HTR-8/SVneo (cell line): ENCODE measurements around the gene UPB1.

ENCODE experiments used
- DNase-seq: peaks from one replicate; pipeline ENCODE4 v3.0.0; 2011; ENCODE audit warnings: low spot score, mixed read lengths; ENCODE audit not compliant: insufficient read length
- FAIRE-seq: peaks from 2 replicates; lab custom pipeline; 2011; peaks lifted over from hg19 to GRCh38; lab: Jason Lieb, UNC

UPB1 gene

DNA sequence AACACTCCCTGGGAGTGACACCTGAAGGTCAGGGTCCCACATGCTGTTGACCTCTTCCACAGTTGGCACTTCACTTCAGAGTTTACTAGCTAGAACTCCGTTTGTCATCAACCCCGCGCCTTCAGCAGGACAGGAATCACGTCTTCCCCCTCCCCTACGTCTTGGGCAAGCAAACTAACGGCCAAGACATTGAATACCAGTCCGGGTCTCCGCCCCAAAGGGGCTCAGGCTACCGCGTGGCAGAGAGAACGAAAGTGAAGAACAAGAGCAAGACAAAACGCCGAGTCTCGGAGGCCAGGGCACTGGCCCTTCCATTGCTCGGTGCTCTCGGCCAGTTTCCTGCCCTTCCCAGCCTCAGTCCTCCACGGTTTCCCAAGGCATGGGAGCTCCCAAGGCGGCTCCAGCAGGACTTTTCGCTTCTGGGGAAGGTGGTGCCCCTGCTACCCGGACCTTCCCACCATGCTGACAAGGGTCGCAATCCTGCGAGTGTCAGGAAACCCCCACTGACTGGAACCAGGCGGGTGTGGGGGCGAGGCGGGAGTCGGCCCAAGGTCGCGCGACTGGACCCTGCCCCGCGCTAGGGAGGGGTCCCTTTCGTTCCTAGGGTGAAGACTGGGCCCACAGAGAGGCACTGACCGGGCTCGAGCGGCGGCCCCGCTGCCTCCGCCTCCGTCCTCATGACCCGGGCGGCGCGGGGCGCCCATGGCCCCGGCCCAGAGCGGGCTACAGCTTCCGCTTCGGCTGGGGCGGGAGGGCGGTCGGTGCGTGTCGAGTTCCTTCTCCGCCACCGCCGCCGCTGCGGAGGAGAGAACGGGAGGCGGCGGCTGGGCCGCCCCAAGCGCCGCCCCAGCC, 59.4 kb downstream of the UPB1 start, which contains the start of gene GUCD1:
TSS of gene GUCD1 (minus strand) at position 826 of the 852 bp plus-strand sequence. CDS start at position 679, 147 bp downstream.
- FAIRE-seq (no peak), DNase-seq (no peak)

DNA sequence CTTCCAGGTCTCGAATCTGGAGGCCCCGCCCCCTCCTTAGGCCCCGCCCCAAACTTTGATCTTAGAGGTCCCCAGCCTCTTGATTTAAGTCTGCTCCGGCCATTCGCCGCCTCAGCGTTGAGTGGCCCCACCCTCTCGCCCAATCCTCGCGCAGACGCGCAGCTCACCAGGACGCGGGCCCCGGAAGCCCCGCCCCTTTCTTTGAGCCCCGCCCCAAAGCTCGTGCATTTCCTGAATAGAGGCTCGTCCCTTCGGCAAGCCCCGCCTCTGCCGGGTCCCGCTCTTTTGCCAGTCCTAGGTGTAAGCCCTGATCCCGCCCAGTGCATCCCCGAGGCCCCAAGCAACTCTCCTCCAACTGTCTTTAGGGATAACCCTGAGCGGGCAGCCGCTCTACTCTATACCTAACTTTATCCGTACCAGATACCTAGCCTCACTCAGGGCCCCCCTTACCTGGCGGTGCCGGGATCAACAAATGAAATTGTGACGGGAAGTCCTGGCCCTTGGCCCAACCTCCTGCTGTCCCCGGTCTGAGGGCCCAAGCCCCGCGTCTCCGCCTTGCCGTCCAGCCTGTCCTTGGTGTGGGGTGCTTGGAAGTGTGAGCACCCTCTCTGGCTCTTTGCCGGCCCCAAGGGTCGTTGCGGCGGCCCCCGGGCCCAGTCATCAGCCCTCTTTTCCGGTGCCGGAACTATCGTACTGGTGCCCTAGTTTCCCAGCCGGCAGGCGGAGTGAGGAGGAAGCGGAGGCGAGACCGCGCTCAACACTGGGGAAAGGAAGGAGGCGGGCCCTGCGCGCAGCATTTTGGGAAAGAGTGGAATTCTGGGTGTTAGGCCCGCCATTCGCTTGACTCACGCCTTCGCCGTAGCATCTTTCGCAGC, 60.3 kb downstream of the UPB1 start, which contains the start of gene SNRPD3:
TSS of gene SNRPD3 (plus strand) at position 835 of the 875 bp plus-strand sequence. CDS start 1,676 bp downstream, outside the sequence.
- DNase-seq, result peak; percentile 96
- no peak for FAIRE-seq

DNA sequence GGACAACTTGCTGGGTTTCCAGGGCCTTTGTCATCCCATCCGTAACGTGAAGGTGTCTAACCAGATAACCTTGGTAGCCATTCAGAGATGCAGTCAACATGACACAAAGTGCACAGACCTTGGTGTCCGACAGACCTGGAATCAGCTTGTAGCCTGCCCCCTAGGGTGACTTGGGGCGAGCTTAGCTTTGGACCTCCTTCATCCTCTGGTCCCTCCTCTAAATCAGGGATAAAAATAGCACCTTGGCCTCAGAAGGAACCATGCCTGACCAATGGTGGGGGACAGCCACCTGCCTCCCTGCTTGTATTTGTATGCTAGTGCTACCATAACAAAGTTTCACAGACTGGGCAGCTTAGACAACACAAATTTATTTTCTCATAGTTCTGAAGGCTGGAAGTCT, 64.3 kb downstream of the UPB1 start:
- DNase-seq, result no peak
- no peak for FAIRE-seq

DNA sequence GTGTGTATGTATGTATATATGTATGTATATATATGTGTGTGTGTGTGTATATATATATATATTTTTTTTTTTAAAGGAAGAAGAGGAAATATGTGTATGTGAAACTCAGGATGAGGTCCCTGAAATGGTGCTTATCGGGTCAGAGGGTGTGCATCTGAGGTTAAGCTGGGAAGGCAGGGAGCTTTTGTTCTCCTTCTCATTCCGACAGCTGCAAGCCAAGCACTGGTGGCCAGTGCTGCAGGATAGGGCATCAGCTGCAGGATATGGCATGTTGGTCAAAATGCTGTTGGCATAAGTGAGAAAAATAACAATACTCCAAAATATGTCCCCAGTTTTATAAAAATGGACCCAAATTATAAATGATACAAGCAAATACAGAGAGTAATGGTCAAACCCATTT, 68.1 kb downstream of the UPB1 start:
- DNase-seq (no peak), FAIRE-seq (no peak)

DNA sequence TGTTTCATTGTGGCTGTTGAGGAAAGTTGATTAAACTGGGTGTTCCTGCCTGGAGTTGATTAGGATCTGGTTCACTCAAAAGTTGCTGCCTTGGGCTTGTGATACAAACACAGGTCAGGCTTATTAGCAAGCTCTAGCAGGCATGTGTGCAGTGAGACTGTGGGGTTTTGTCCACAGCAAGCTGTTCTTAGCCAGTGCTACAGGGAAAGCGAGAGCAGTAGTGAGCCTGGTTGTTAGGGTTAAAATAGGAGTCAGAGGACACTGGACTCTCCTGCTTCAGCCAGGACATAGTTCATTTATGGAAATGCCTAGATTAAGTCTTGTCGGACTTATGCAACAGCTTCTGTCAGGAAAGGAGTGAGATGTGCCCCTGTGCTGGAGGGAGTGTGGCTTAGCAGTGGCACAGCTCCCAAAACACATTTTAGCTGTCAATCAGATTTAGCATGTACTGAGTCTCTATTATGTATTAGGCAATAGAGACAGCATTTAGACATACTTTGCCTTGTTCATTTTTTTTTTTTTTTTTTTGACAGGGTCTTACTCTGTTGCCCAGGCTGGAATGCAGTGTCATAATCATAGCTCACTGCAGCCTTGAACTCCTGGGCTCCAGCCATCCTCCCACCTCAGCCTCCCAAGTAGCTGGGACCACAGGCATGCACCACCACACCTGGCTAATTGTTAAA, 69.4 kb downstream of the UPB1 start:
- FAIRE-seq (no peak), DNase-seq (no peak)

DNA sequence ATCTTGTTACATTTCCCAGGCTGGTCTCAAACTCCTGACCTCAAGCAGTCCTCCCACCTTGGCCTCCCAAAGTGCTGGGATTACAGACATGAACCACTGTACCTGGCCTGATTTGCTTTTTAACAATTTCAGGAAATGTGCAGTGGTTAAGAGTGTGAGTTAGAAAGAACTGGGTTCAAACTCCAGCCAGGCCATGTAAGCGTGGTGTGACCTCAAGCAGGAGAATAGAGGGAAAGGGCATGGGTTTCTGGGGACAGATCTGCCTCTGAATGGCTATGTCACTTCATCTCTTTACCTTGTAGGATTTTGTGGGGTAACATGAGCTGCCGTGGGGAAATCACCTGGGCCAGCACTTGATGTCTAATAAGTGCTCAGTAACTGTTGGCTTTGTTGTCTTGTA, 69.9 kb downstream of the UPB1 start:
- FAIRE-seq (no peak), DNase-seq (no peak)

DNA sequence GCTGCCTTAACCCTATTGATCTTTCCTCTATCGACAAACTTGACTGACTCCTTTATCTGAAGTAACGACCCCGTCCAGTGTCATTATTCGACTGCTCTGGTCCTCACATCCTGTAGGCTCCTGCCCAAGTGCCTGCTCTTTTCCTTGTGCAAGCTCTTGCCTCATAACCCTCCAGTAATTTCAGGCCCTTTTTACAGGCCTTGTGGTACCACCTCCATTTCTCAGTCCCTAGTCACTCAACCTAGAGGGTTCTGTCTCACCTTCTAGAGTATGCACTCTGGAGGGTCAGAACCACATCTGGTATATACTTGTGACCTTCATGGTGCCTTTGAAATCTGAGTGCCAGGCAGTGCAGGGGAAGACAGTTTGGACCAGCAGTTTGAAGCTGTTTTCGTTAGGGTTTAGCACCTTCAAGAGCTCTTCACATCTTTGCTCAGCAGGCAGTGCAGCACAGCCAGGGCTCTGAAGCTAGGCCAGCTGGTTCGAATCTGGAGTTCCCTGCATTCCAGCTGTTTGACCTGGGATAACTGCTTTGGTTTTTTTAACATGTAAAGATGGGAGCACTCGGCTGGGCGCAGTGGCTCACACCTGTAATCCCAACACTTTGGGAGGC, 71.9 kb downstream of the UPB1 start:
- DNase-seq, result no peak
- FAIRE-seq, result no peak

DNA sequence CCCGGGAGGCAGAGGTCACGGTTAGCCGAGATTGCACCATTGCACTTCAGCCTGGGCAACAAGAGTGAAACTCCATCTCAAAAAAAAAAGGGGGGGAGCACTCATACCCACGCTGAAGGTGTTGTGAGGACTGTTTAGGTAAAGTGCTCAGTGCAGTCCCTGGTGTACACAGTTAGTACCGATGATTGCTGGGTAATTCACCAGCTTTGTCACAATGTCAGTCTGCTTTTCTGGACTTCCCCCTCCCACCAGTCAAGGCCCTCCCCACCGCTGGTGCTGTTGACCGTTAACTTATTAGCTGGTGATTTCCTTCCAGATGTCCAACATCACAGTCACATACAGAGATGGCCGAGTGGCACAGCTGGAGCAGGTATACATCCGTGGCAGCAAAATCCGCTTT, 72.5 kb downstream of the UPB1 start:
- DNase-seq (no peak), FAIRE-seq (no peak)

DNA sequence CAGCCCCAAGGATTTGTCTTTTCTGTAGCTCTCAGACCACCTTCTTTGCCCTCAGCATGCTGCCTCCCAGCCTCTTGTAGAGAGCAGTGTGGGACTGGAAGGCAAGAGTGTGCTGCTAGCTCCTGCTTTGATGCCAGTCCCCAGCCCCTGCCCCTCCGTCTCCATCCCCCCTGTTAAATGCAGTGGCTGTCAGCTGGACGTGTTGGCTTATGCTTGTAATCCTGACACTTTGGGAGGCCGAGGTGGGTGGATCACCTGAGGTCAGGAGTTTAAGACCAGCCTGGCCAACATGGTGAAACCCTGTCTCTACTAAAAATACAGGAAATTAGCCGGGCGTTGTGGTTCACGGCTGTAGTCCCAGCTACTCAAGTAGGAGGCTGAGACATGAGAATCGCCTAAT, 76.1 kb downstream of the UPB1 start:
- no peak for DNase-seq
- no peak for FAIRE-seq

DNA sequence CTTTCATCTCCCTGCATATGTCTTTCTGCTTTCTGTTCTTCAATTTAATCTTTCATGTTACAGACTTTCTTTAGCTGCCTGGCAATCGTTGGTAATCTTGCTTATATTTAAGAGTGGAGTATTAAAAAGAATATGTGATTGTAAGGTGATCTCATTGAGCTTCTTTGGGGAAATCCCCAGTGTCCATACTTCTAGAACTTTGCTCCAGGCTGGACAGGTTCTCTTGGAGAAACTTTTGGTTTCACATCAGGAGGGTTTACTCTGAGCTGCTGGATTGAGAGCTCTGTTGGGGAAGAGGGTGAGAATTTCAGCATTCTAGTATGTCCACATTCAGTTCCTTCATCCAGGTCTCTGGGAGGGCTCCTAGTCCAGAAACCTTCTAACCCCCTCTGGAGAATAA, 81.6 kb downstream of the UPB1 start:
- no peak for DNase-seq
- no peak for FAIRE-seq
